H9 (cell line): Measurements from ENCODE around the gene PNPLA1. TPM values are rescaled to one million over a fixed set of nuclear protein-coding genes. Genes with fewer than 3 reads are reported as not detected.

Source experiments
- DNase-seq: peaks from one replicate; pipeline ENCODE4 v3.0.0-alpha.2; 2017
- H2AFZ ChIP-seq: one replicate; pipeline ENCODE4 v1.6.1; 2013; ENCODE audit warnings: mild to moderate bottlenecking, low read length, control low read depth, moderate library complexity
- H2AK5ac ChIP-seq: 2 replicates; pipeline ENCODE4 v1.6.1; 2013; ENCODE audit warnings: low read length, control low read depth, mixed read lengths; ENCODE audit not compliant: insufficient read length
- H2BK120ac ChIP-seq: one replicate; pipeline ENCODE4 v1.6.1; 2013; ENCODE audit warnings: low read depth, mild to moderate bottlenecking, low read length, control low read depth, inconsistent platforms; ENCODE audit not compliant: poor library complexity, severe bottlenecking
- H2BK12ac ChIP-seq: 2 replicates; pipeline ENCODE4 v1.6.1; 2013; ENCODE audit warnings: low read length, control low read depth, mixed read lengths, low read depth; ENCODE audit not compliant: insufficient read length
- H2BK15ac ChIP-seq: 2 replicates; pipeline ENCODE4 v1.6.1; 2013; ENCODE audit warnings: low read depth, low read length, control low read depth
- H2BK20ac ChIP-seq: one replicate; pipeline ENCODE4 v1.6.1; 2013; ENCODE audit warnings: low read depth, mild to moderate bottlenecking, low read length, control low read depth, inconsistent platforms; ENCODE audit not compliant: poor library complexity, severe bottlenecking
- H2BK5ac ChIP-seq: 2 replicates; pipeline ENCODE4 v1.6.1; 2013; ENCODE audit warnings: low read length, control low read depth, mixed read lengths; ENCODE audit not compliant: insufficient read length
- H3K14ac ChIP-seq: 2 replicates; pipeline ENCODE4 v1.6.1; 2013; ENCODE audit warnings: low read length, control low read depth; ENCODE audit not compliant: insufficient read depth
- H3K18ac ChIP-seq: 2 replicates; pipeline ENCODE4 v1.6.1; 2013; ENCODE audit warnings: low read depth, mild to moderate bottlenecking, mixed read lengths, low read length, control low read depth; ENCODE audit not compliant: insufficient read length
- H3K23ac ChIP-seq: 2 replicates; pipeline ENCODE4 v1.6.1; 2013; ENCODE audit warnings: low read length, control low read depth, mixed read lengths, low read depth; ENCODE audit not compliant: insufficient read length
- H3K23me2 ChIP-seq: 2 replicates; pipeline ENCODE4 v1.6.1; 2013; ENCODE audit warnings: low read depth, mild to moderate bottlenecking, mixed read lengths, low read length, control low read depth; ENCODE audit not compliant: insufficient read length, poor library complexity, severe bottlenecking
- H3K27ac ChIP-seq: 2 replicates; pipeline ENCODE4 v1.5.1; 2013; ENCODE audit warnings: low read length, control low read depth, mixed read lengths, low read depth; ENCODE audit not compliant: insufficient read length
- H3K27me3 ChIP-seq: 2 replicates; pipeline ENCODE4 v1.6.1; 2013; ENCODE audit warnings: low read length, control low read depth, inconsistent platforms; ENCODE audit not compliant: insufficient read depth
- H3K4ac ChIP-seq: 2 replicates; pipeline ENCODE4 v1.6.1; 2013; ENCODE audit warnings: low read depth, mild to moderate bottlenecking, control low read depth, inconsistent platforms, low read length, moderate library complexity
- H3K4me1 ChIP-seq: 2 replicates; pipeline ENCODE4 v1.6.1; 2013; ENCODE audit warnings: low read length, control low read depth, inconsistent platforms; ENCODE audit not compliant: insufficient read depth
- H3K4me2 ChIP-seq: 2 replicates; pipeline ENCODE4 v1.6.1; 2013; ENCODE audit warnings: low read length, control low read depth, mixed read lengths; ENCODE audit not compliant: insufficient read length, insufficient read depth
- H3K56ac ChIP-seq: 2 replicates; pipeline ENCODE4 v1.6.1; 2013; ENCODE audit warnings: low read depth, mild to moderate bottlenecking, mixed read lengths, low read length, control low read depth; ENCODE audit not compliant: insufficient read length
- H3K79me1 ChIP-seq: 2 replicates; pipeline ENCODE4 v1.6.1; 2013; ENCODE audit warnings: low read depth, mild to moderate bottlenecking, moderate library complexity, low read length, control low read depth, inconsistent platforms; ENCODE audit not compliant: insufficient read depth, poor library complexity, severe bottlenecking
- H3K79me2 ChIP-seq: 2 replicates; pipeline ENCODE4 v1.6.1; 2013; ENCODE audit warnings: low read length, control low read depth, inconsistent platforms; ENCODE audit not compliant: insufficient read depth
- H3K9ac ChIP-seq: 2 replicates; pipeline ENCODE4 v1.6.1; 2013; ENCODE audit warnings: low read length, control low read depth, mixed read lengths; ENCODE audit not compliant: insufficient read length; ENCODE audit errors: extremely low read depth
- H3K9me3 ChIP-seq: one replicate; pipeline ENCODE4 v1.6.1; 2013; ENCODE audit warnings: low read depth, low read length, inconsistent platforms; ENCODE audit not compliant: control insufficient read depth
- H3T11ph ChIP-seq: one replicate; pipeline ENCODE4 v1.6.1; 2013; ENCODE audit warnings: mild to moderate bottlenecking, low read length, control low read depth, inconsistent platforms
- H4K20me1 ChIP-seq: one replicate; pipeline ENCODE4 v1.6.1; 2013; ENCODE audit not compliant: control insufficient read depth, insufficient read length, insufficient read depth
- H4K5ac ChIP-seq: 2 replicates; pipeline ENCODE4 v1.6.1; 2013; ENCODE audit warnings: low read depth, mild to moderate bottlenecking, mixed read lengths, low read length, control low read depth; ENCODE audit not compliant: insufficient read length
- H4K8ac ChIP-seq: replicated peaks from 2 replicates; pipeline ENCODE4 v1.6.1; 2013; ENCODE audit warnings: low read length, control low read depth, mixed read lengths, low read depth; ENCODE audit not compliant: insufficient read length
- H4K91ac ChIP-seq: 2 replicates; pipeline ENCODE4 v1.6.1; 2013; ENCODE audit warnings: low read depth, mild to moderate bottlenecking, moderate library complexity, mixed read lengths, low read length, control low read depth; ENCODE audit not compliant: insufficient read length
- H3K27ac Mint-ChIP-seq, 3 experiments: 2 replicates in 2 of 3; 3 replicates in 1 of 3; pipeline ENCODE4 v1.8.0; 2020 to 2021; ENCODE audit warnings: mixed read lengths in 3 of 3, mild to moderate bottlenecking in 1 of 3, moderate library complexity in 1 of 3
- H3K27me3 Mint-ChIP-seq: 2 replicates; pipeline ENCODE4 v1.8.0; 2021; ENCODE audit warnings: low read depth, mild to moderate bottlenecking, moderate library complexity, mixed read lengths
- H3K36me3 Mint-ChIP-seq, 3 experiments: 2 replicates in 2 of 3; 3 replicates in 1 of 3; pipeline ENCODE4 v1.8.0; 2020 to 2021; ENCODE audit warnings: low read depth in 3 of 3, mixed read lengths in 3 of 3; ENCODE audit not compliant: insufficient read depth in 1 of 3
- H3K4me1 Mint-ChIP-seq, 2 experiments: 2 replicates each; pipeline ENCODE4 v1.8.0; 2020; ENCODE audit warnings: mixed read lengths in 2 of 2
- H3K4me3 Mint-ChIP-seq, 2 experiments: 2 replicates in 1 of 2; 3 replicates in 1 of 2; pipeline ENCODE4 v1.8.0; 2020 to 2021; ENCODE audit warnings: mild to moderate bottlenecking in 2 of 2, mixed read lengths in 2 of 2, moderate library complexity in 1 of 2
- H3K9me3 Mint-ChIP-seq, 2 experiments: 2 replicates in 1 of 2; 3 replicates in 1 of 2; pipeline ENCODE4 v1.8.0; 2020; ENCODE audit warnings: mild to moderate bottlenecking in 2 of 2, mixed read lengths in 2 of 2, moderate library complexity in 1 of 2
- CTCF ChIP-seq: fragments of 200-600 bp; sonication (generic); conservative IDR thresholded peaks from 3 replicates; pipeline ENCODE4 v1.8.0; 2021; ENCODE audit warnings: antibody characterized with exemption, mild to moderate bottlenecking
- WGBS: extraction: QIAGEN DNeasy Blood & Tissue Kit; methylation state at CpG from one replicate; pipeline ENCODE4 v1.1.7; 2013; ENCODE audit warnings: missing lambda C conversion rate, low lambda C conversion rate, mixed read lengths; ENCODE audit not compliant: insufficient read length; ENCODE audit errors: extremely low coverage; 5-methylcytosine and 5-hydroxymethylcytosine counted together
- total RNA-seq: library from RNA; stranded (reverse); gene quantifications from 2 replicates; pipeline ENCODE4 v1.2.1, GENCODE V29; 2021

Gene PNPLA1
- total RNA-seq, 1 experiment from 2014 or later: 0.09 TPM

GRCh38 chr6:36347621-36348020 lies 77.8 kb downstream of the PNPLA1 start:
- DNase-seq: no peak
- H3K4me3 Mint-ChIP-seq: no peak overlapping the region
- Histone ChIP-seq H3K23me2 (no peaks in the 10 kb centered on the region), H2AK5ac (no peak overlapping the region), H3K4me2 (no peak overlapping the region), H2AFZ (no peak overlapping the region), H2BK120ac (no peak overlapping the region), H3K14ac (no peak overlapping the region), H3K79me1 (no peaks in the 10 kb centered on the region), H4K8ac (no peak overlapping the region), H3K56ac (no peak overlapping the region), H4K5ac (no peak overlapping the region), H2BK15ac (no peak overlapping the region), H4K91ac (no peak overlapping the region), H2BK12ac (no peak overlapping the region), H2BK5ac (no peak overlapping the region), H3K9ac (no peak overlapping the region), H3K79me2 (no peaks in the 10 kb centered on the region), H3K4me1 (no peaks in the 10 kb centered on the region), H3K23ac (no peak overlapping the region), H3K4ac (no peak overlapping the region), H3K9me3 (no peaks in the 10 kb centered on the region), H2BK20ac (no peak overlapping the region), H3T11ph (no peak overlapping the region), H4K20me1 (no peaks in the 10 kb centered on the region), H3K18ac (no peak overlapping the region), H3K27me3 (no peaks in the 10 kb centered on the region), H3K27ac (no peak overlapping the region)
- H3K4me1 Mint-ChIP-seq: peaks cover 0 to 3% of the 10 kb centered on the region in 2 experiments; a peak in 1 of 4 replicates
- H3K36me3 Mint-ChIP-seq: no peaks in the 10 kb centered on the region
- H3K27ac Mint-ChIP-seq: no peak overlapping the region
- H3K9me3 Mint-ChIP-seq: no peaks in the 10 kb centered on the region
- TF ChIP-seq CTCF: no peak
- peaks cover 5% of the 10 kb centered on the region for H3K27me3 Mint-ChIP-seq
- no CpG with 5 or more reads among the region's 4 CpGs for WGBS
